ENCODE measurements around the gene PNPLA7.
A peak's percentile ranks its signal among the peaks of the same experiment; 100 is the strongest.

PNPLA7 gene

DNA sequence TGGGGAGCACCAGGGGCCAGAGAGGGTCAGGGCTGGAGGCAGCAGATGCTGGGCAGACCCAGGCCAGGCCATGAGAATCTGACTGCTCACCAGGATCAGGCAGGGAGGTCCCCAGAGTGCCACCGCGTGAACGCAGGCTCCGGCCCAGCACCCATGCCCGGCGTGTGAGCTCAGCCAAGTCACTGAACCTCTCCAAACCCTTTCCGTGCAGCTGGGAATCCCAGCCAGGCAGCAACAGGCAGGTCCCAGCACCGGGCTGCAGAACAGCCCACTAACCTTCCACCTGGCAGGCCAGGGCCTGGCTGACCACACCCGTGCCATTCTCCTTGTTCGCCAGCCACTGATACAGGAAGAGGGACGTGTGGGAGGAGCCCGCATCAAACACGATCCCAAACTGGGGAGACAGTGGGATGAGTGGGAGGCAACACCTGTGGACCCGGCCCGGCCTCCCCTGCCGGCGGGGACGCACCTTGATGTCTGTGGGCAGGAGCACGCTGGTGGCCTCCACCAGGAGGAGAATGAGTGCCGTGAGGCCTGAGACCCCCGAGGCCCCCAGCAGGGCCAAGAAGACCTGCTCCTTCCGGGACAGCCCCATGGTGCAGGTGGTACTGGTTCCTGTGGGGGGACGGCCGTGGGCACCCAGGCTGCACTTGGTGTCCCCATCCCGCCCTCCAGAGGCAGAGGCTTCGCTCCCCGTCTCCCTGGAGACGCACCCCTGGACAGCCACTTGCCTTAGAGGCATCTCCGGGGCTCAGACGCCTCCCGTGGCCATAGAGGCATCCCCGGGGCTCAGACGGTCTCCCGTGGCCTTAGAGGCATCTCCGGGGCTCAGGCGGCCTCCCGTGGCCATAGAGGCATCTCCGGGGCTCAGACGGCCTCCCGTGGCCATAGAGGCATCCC, 112.3 kb downstream of the PNPLA7 start:
- Histone ChIP-seq H3K27ac (ENCODE audit: extremely low read depth, low read depth, low read length) (no peak overlapping the region), H3K9me3 (ENCODE audit: control insufficient read depth, insufficient read depth, low read depth, low read length) (no peaks in the 10 kb centered on the region), H3K4me1 (ENCODE audit: control insufficient read depth, insufficient read depth, low read length) (no peaks in the 10 kb centered on the region), H3K4me3 (ENCODE audit: low read depth, low read length) (no peak overlapping the region), H3K36me3 (ENCODE audit: control insufficient read depth in 2 of 2, insufficient read depth in 1 of 2, low read length in 2 of 2) (no peaks in the 10 kb centered on the region)
- POLR2A ChIA-PET, result interaction anchor here (1.0 to 1.8 kb wide), 2 partner anchors 15 to 21 kb away, joined by 3 to 7 read pairs; partner anchors contain the start of genes EXD3, NOXA1 and NSMF
- CTCF ChIA-PET, result interaction anchor here (1.2 kb wide), 1 partner anchor 151 kb away, joined by 4 read pairs; no protein-coding TSS in a partner anchor
- TF ChIP-seq KLF7 (tag by site-specific recombination; IDR thresholded peaks at IDR 0.05; ENCODE audit: borderline replicate concordance), result no peak
- TF ChIP-seq ZNF335 (tag by site-specific recombination; conservative IDR thresholded peaks at IDR 0.05), result no peak
- TF ChIP-seq, protein P1, sequence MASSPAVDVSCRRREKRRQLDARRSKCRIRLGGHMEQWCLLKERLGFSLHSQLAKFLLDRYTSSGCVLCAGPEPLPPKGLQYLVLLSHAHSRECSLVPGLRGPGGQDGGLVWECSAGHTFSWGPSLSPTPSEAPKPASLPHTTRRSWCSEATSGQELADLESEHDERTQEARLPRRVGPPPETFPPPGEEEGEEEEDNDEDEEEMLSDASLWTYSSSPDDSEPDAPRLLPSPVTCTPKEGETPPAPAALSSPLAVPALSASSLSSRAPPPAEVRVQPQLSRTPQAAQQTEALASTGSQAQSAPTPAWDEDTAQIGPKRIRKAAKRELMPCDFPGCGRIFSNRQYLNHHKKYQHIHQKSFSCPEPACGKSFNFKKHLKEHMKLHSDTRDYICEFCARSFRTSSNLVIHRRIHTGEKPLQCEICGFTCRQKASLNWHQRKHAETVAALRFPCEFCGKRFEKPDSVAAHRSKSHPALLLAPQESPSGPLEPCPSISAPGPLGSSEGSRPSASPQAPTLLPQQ (tag by site-specific recombination; IDR thresholded peaks at IDR 0.05), result no peak
- TF ChIP-seq ZNF48 (tag by site-specific recombination; IDR thresholded peaks at IDR 0.05), result no peak
- 0 out of 2 replicates have a peak, but pooled peaks have one; percentile 11 for TF ChIP-seq ZBTB8A (tag by site-specific recombination; IDR thresholded peaks at IDR 0.05)
- TF ChIP-seq ZNF561 (tag by site-specific recombination; IDR thresholded peaks at IDR 0.05; ENCODE audit: borderline replicate concordance), result no peak
- TF ChIP-seq, protein P2, sequence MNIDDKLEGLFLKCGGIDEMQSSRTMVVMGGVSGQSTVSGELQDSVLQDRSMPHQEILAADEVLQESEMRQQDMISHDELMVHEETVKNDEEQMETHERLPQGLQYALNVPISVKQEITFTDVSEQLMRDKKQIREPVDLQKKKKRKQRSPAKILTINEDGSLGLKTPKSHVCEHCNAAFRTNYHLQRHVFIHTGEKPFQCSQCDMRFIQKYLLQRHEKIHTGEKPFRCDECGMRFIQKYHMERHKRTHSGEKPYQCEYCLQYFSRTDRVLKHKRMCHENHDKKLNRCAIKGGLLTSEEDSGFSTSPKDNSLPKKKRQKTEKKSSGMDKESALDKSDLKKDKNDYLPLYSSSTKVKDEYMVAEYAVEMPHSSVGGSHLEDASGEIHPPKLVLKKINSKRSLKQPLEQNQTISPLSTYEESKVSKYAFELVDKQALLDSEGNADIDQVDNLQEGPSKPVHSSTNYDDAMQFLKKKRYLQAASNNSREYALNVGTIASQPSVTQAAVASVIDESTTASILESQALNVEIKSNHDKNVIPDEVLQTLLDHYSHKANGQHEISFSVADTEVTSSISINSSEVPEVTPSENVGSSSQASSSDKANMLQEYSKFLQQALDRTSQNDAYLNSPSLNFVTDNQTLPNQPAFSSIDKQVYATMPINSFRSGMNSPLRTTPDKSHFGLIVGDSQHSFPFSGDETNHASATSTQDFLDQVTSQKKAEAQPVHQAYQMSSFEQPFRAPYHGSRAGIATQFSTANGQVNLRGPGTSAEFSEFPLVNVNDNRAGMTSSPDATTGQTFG (tag by site-specific recombination; IDR thresholded peaks at IDR 0.05; ENCODE audit: borderline replicate concordance), result no peak
- TF ChIP-seq ZNF416 (tag by site-specific recombination; IDR thresholded peaks at IDR 0.05), result no peak
- no peak for TF ChIP-seq KLF10 (tag by site-specific recombination; IDR thresholded peaks at IDR 0.05)
- no peak for TF ChIP-seq ZNF132 (tag by site-specific recombination; IDR thresholded peaks at IDR 0.05; ENCODE audit: borderline replicate concordance)
- TF ChIP-seq ZSCAN30 (tag by site-specific recombination; IDR thresholded peaks at IDR 0.05), result no peak
- no peak for TF ChIP-seq ZNF354C (tag by site-specific recombination; IDR thresholded peaks at IDR 0.05; ENCODE audit: borderline replicate concordance, low read depth)
- TF ChIP-seq ZNF311 (tag by site-specific recombination; IDR thresholded peaks at IDR 0.05; ENCODE audit: borderline replicate concordance), result no peak
- no peak for TF ChIP-seq ZBTB17 (tag by site-specific recombination; IDR thresholded peaks at IDR 0.05)
- TF ChIP-seq MZF1 (tag by site-specific recombination; IDR thresholded peaks at IDR 0.05; ENCODE audit: borderline replicate concordance), result no peak
- no peak for TF ChIP-seq ZNF274 (IDR thresholded peaks at IDR 0.05; ENCODE audit: low read length)
- no peak for TF ChIP-seq ZNF274 (tag by site-specific recombination; IDR thresholded peaks at IDR 0.05; ENCODE audit: borderline replicate concordance)
- no peak for TF ChIP-seq BCL11B (tag by site-specific recombination; IDR thresholded peaks at IDR 0.05; ENCODE audit: low read depth)
- TF ChIP-seq, protein P3, sequence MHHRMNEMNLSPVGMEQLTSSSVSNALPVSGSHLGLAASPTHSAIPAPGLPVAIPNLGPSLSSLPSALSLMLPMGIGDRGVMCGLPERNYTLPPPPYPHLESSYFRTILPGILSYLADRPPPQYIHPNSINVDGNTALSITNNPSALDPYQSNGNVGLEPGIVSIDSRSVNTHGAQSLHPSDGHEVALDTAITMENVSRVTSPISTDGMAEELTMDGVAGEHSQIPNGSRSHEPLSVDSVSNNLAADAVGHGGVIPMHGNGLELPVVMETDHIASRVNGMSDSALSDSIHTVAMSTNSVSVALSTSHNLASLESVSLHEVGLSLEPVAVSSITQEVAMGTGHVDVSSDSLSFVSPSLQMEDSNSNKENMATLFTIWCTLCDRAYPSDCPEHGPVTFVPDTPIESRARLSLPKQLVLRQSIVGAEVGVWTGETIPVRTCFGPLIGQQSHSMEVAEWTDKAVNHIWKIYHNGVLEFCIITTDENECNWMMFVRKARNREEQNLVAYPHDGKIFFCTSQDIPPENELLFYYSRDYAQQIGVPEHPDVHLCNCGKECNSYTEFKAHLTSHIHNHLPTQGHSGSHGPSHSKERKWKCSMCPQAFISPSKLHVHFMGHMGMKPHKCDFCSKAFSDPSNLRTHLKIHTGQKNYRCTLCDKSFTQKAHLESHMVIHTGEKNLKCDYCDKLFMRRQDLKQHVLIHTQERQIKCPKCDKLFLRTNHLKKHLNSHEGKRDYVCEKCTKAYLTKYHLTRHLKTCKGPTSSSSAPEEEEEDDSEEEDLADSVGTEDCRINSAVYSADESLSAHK (tag by site-specific recombination; IDR thresholded peaks at IDR 0.05), result no peak
- TF ChIP-seq, protein P4, sequence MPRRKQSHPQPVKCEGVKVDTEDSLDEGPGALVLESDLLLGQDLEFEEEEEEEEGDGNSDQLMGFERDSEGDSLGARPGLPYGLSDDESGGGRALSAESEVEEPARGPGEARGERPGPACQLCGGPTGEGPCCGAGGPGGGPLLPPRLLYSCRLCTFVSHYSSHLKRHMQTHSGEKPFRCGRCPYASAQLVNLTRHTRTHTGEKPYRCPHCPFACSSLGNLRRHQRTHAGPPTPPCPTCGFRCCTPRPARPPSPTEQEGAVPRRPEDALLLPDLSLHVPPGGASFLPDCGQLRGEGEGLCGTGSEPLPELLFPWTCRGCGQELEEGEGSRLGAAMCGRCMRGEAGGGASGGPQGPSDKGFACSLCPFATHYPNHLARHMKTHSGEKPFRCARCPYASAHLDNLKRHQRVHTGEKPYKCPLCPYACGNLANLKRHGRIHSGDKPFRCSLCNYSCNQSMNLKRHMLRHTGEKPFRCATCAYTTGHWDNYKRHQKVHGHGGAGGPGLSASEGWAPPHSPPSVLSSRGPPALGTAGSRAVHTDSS (tag by site-specific recombination; IDR thresholded peaks at IDR 0.05), result no peak
- peak; percentile 94 for TF ChIP-seq ZNF600 (tag by site-specific recombination; IDR thresholded peaks at IDR 0.05)
- no peak for TF ChIP-seq GFI1B (tag by site-specific recombination; IDR thresholded peaks at IDR 0.05)
- no peak for TF ChIP-seq MYNN (tag by site-specific recombination; IDR thresholded peaks at IDR 0.05; ENCODE audit: borderline replicate concordance)
- no peak for TF ChIP-seq IKZF3 (tag by site-specific recombination; IDR thresholded peaks at IDR 0.05)
- TF ChIP-seq ZNF140 (tag by site-specific recombination; IDR thresholded peaks at IDR 0.05), result no peak
- 0 out of 2 replicates have a peak, but pooled peaks have one; percentile 26 for TF ChIP-seq KLF1 (tag by site-specific recombination; IDR thresholded peaks at IDR 0.05)
- TF ChIP-seq, protein P5, sequence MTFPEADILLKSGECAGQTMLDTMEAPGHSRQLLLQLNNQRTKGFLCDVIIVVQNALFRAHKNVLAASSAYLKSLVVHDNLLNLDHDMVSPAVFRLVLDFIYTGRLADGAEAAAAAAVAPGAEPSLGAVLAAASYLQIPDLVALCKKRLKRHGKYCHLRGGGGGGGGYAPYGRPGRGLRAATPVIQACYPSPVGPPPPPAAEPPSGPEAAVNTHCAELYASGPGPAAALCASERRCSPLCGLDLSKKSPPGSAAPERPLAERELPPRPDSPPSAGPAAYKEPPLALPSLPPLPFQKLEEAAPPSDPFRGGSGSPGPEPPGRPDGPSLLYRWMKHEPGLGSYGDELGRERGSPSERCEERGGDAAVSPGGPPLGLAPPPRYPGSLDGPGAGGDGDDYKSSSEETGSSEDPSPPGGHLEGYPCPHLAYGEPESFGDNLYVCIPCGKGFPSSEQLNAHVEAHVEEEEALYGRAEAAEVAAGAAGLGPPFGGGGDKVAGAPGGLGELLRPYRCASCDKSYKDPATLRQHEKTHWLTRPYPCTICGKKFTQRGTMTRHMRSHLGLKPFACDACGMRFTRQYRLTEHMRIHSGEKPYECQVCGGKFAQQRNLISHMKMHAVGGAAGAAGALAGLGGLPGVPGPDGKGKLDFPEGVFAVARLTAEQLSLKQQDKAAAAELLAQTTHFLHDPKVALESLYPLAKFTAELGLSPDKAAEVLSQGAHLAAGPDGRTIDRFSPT (tag by site-specific recombination; IDR thresholded peaks at IDR 0.05), result no peak
- TF ChIP-seq ZNF837 (tag by site-specific recombination; IDR thresholded peaks at IDR 0.05), result no peak

All from HEK293 (cell line).